ENCODE measurements around the gene KIF1A.

Gene KIF1A

DNA sequence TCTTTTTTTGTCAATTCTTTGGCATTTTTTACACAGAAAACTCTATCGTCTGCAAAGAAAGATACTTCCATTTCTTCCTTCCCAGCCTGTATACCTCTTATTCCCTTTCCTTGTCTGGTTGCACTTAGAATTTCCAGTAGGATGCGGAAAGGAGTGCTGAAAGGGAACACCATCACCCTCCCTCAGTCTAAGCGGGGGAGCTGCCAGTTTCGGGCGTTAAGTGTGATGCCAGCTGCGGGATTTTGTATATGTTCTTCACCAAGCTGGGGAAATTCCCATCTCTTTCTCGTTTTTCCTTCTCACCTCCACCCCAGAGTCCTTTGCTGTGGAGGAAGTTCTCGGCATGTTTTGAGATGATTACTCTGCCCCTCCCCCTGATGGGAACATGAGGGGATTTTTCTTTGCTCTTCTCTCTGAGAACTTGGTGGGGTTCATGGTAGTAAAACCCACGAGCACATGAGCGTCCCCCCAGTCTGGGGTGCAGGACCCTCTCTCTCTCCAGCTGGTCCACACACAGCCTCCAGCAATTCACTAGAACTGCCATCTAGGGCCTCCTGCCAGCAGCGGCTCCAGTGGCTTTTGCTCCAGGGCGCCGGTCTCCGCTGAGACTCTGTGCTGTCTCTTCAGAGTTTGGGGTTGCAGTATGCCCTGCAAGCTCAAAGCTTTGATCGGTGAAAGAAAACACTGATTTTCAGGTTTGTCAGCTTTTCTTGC, 112.8 kb downstream of the KIF1A start:
- Histone ChIP-seq H3K4me3 (replicated peaks; ENCODE audit: insufficient read depth, low read length) (no peak overlapping the region), H3K27ac (replicated peaks) (no peak overlapping the region), H3K27me3 (ENCODE audit: insufficient read depth, poor library complexity, severe bottlenecking) (peaks cover 9% of the 10 kb centered on the region)
- no peak for TF ChIP-seq GABPA (IDR thresholded peaks at IDR 0.05; ENCODE audit: low read depth)
- TF ChIP-seq SPI1 (IDR thresholded peaks at IDR 0.05; ENCODE audit: borderline replicate concordance, low read depth), result no peak
- TF ChIP-seq, protein P1, sequence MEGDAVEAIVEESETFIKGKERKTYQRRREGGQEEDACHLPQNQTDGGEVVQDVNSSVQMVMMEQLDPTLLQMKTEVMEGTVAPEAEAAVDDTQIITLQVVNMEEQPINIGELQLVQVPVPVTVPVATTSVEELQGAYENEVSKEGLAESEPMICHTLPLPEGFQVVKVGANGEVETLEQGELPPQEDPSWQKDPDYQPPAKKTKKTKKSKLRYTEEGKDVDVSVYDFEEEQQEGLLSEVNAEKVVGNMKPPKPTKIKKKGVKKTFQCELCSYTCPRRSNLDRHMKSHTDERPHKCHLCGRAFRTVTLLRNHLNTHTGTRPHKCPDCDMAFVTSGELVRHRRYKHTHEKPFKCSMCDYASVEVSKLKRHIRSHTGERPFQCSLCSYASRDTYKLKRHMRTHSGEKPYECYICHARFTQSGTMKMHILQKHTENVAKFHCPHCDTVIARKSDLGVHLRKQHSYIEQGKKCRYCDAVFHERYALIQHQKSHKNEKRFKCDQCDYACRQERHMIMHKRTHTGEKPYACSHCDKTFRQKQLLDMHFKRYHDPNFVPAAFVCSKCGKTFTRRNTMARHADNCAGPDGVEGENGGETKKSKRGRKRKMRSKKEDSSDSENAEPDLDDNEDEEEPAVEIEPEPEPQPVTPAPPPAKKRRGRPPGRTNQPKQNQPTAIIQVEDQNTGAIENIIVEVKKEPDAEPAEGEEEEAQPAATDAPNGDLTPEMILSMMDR (IDR thresholded peaks at IDR 0.05; ENCODE audit: insufficient read depth, low read length), result no peak
- TF ChIP-seq, protein P2, sequence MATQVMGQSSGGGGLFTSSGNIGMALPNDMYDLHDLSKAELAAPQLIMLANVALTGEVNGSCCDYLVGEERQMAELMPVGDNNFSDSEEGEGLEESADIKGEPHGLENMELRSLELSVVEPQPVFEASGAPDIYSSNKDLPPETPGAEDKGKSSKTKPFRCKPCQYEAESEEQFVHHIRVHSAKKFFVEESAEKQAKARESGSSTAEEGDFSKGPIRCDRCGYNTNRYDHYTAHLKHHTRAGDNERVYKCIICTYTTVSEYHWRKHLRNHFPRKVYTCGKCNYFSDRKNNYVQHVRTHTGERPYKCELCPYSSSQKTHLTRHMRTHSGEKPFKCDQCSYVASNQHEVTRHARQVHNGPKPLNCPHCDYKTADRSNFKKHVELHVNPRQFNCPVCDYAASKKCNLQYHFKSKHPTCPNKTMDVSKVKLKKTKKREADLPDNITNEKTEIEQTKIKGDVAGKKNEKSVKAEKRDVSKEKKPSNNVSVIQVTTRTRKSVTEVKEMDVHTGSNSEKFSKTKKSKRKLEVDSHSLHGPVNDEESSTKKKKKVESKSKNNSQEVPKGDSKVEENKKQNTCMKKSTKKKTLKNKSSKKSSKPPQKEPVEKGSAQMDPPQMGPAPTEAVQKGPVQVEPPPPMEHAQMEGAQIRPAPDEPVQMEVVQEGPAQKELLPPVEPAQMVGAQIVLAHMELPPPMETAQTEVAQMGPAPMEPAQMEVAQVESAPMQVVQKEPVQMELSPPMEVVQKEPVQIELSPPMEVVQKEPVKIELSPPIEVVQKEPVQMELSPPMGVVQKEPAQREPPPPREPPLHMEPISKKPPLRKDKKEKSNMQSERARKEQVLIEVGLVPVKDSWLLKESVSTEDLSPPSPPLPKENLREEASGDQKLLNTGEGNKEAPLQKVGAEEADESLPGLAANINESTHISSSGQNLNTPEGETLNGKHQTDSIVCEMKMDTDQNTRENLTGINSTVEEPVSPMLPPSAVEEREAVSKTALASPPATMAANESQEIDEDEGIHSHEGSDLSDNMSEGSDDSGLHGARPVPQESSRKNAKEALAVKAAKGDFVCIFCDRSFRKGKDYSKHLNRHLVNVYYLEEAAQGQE (IDR thresholded peaks at IDR 0.05; ENCODE audit: insufficient replicate concordance, low read depth), result no peak
- TF ChIP-seq POLR2AphosphoS5 (IDR thresholded peaks at IDR 0.05; ENCODE audit: low read depth), result no peak
- DNase-seq (ENCODE audit: low read depth in 1 of 2, low spot score in 1 of 2), result no peak

DNA sequence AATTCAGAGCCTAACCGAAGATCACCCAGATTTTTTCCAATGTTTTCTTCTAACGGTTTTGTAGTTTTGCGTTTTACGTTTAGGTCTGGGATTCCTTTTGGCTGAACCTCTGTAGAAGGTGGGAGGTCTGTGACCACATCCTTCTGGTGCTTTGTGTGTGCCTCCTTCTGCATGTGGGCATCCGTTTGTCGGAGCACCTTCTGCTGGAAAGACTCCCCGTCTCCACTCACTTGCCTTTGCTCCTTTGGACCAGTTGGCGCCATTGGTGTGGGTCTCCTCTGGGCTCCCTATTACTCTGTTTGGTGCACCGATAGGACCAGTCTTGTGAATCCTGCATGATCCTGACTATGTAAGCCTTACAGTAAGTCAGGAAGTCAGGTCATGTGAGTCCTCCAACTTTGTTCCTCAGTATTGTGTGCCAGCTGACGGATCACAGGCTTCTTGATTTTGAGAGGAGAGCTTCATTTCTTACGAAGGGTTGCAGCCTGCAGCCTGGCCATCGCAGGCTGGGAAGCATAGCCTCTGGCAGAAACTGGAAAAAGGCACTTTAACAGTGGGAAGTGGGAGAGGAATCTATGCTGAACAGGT, 114.7 kb downstream of the KIF1A start:
- Histone ChIP-seq H3K27ac (replicated peaks) (no peak overlapping the region), H3K4me3 (replicated peaks; ENCODE audit: insufficient read depth, low read length) (no peak overlapping the region), H3K27me3 (ENCODE audit: insufficient read depth, poor library complexity, severe bottlenecking) (peaks cover 9% of the 10 kb centered on the region)
- no peak for DNase-seq (ENCODE audit: low read depth in 1 of 2, low spot score in 1 of 2)
- TF ChIP-seq, protein P2 (IDR thresholded peaks at IDR 0.05; ENCODE audit: insufficient replicate concordance, low read depth), result no peak
- TF ChIP-seq POLR2AphosphoS5 (IDR thresholded peaks at IDR 0.05; ENCODE audit: low read depth) (no peak), SPI1 (IDR thresholded peaks at IDR 0.05; ENCODE audit: borderline replicate concordance, low read depth) (no peak), GABPA (IDR thresholded peaks at IDR 0.05; ENCODE audit: low read depth) (no peak)
- TF ChIP-seq, protein P1 (IDR thresholded peaks at IDR 0.05; ENCODE audit: insufficient read depth, low read length), result no peak

DNA sequence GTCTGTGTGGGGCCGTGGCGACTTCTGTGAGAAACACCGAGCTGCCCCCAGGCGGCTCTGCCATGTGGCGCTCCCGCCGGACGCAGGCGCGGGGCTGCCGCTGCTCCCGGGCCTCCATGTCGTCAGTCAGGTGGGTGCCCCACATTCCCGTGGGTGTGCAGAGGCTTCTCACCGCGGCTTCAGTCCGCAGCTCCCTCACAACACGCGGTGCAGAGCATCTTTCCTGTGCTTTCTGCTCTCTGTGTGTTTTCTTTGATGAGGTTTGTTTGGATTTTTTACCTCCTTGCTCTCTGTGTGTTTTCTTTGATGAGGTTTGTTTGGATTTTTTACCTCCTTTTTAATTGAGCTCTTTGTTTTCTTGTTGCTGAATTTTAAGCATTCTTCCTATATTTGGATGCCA, 115.4 kb downstream of the KIF1A start:
- TF ChIP-seq POLR2AphosphoS5 (IDR thresholded peaks at IDR 0.05; ENCODE audit: low read depth), result no peak
- DNase-seq (ENCODE audit: low read depth in 1 of 2, low spot score in 1 of 2), result no peak
- H3K4me3 ChIP-seq (replicated peaks; ENCODE audit: insufficient read depth, low read length), result no peak overlapping the region
- peaks cover 9% of the 10 kb centered on the region for H3K27me3 ChIP-seq (ENCODE audit: insufficient read depth, poor library complexity, severe bottlenecking)
- H3K27ac ChIP-seq (replicated peaks), result no peak overlapping the region

DNA sequence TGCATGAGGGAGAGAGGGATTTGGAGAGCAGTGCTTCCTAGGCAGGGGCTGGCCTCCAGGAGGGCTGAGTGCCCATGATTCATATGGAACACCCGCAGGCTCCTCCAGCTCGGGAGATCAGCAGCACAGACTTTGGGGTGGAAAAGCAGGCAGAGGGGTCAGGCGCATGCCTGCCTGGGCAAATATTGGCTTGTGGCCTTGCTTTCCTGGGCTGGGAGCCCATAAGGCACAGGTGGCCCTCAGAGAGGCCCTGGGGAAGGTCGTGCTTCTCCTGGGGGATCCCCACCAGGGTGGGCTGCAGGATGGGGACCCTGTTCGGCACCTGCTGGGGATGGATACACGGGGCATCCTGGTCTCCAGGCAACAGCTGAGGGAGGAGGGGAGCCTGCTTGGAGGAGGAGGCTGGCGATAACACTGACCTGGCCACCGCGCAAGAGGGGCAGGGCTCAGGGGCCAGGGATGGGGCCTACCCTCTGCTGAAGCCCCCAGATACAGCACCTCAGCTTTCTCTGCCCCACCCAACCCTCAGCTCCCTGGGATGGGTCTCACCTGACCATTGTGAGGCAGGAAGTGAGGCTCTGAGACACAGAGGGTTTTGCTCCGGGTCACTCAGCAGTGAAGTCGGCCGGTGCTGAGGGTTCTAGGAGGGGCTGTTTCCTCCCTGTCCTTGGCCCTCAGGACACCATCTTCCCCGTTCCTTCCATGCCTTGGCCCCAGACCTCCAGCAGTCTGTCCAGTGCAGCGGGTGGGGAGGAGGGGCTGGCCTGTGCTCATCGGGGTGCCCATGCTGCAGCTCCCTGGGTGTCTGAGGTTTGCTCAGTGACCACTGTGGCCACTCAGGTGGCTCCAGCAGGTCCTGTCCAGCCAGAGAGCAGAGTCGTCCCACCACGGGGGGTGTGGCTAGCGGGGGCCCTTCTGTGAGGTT, 116.3 kb downstream of the KIF1A start:
- Histone ChIP-seq H3K27me3 (ENCODE audit: insufficient read depth, poor library complexity, severe bottlenecking) (peaks cover 9% of the 10 kb centered on the region), H3K27ac (replicated peaks) (no peak overlapping the region), H3K4me3 (replicated peaks; ENCODE audit: insufficient read depth, low read length) (no peak overlapping the region)
- TF ChIP-seq, protein P2 (IDR thresholded peaks at IDR 0.05; ENCODE audit: insufficient replicate concordance, low read depth), result no peak
- TF ChIP-seq SPI1 (IDR thresholded peaks at IDR 0.05; ENCODE audit: borderline replicate concordance, low read depth) (no peak), POLR2AphosphoS5 (IDR thresholded peaks at IDR 0.05; ENCODE audit: low read depth) (no peak), GABPA (IDR thresholded peaks at IDR 0.05; ENCODE audit: low read depth) (no peak)
- TF ChIP-seq, protein P1 (IDR thresholded peaks at IDR 0.05; ENCODE audit: insufficient read depth, low read length), result no peak
- no peak for DNase-seq (ENCODE audit: low read depth in 1 of 2, low spot score in 1 of 2)

Measured in HL-60 (cell line).